GM12874 (cell line): ENCODE results near the gene PTGIS.

Experiments used
- TF ChIP-seq, protein P1 (sequence below): IDR thresholded peaks from 2 replicates; pipeline ENCODE4 v1.5.1; 2011; ENCODE audit warnings: low read depth, mild to moderate bottlenecking, control low read depth, low read length, moderate library complexity; ENCODE audit not compliant: insufficient read depth

The PTGIS gene

DNA sequence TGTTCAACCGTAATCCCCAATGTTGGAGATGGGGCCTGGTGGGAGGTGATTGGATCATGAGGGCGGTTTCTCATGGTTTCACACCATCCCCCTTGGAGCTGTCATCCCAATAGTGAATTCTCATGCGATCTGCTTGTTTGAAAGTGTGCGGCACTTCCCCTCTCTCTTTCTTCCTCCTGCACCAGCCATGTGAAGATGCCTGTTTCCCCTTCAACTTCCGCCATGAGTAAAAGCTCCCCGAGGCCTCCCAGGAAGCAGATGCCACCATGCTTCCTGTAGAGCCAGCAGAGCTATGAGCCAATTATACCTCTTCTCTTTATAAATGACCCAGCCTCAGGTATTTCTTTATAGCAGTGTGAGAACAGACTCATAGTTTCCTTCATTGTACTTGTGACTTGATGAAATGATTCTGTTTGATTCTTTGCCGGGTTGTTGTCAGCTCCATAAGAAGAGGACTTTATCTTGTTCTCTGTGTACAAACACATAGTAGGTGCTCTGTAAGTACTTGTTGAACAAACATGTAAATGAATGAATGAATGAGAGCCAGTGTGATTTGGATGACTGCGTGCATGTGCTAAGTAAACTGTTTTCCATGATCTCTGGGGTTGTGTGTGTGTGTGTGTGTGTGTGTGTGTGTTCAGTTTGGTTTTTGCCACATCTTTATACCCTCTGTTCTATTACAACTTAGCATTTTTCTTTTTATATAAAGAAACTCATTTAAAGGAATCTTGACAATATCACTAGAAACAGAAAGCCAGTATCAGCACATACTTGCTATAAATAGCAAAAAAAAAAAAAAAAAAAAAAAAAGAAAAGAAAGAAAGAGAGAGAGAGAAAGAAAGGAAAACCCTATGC lies 22.5 kb upstream of the PTGIS start:
- TF ChIP-seq, protein P1, sequence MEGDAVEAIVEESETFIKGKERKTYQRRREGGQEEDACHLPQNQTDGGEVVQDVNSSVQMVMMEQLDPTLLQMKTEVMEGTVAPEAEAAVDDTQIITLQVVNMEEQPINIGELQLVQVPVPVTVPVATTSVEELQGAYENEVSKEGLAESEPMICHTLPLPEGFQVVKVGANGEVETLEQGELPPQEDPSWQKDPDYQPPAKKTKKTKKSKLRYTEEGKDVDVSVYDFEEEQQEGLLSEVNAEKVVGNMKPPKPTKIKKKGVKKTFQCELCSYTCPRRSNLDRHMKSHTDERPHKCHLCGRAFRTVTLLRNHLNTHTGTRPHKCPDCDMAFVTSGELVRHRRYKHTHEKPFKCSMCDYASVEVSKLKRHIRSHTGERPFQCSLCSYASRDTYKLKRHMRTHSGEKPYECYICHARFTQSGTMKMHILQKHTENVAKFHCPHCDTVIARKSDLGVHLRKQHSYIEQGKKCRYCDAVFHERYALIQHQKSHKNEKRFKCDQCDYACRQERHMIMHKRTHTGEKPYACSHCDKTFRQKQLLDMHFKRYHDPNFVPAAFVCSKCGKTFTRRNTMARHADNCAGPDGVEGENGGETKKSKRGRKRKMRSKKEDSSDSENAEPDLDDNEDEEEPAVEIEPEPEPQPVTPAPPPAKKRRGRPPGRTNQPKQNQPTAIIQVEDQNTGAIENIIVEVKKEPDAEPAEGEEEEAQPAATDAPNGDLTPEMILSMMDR = no peak

DNA sequence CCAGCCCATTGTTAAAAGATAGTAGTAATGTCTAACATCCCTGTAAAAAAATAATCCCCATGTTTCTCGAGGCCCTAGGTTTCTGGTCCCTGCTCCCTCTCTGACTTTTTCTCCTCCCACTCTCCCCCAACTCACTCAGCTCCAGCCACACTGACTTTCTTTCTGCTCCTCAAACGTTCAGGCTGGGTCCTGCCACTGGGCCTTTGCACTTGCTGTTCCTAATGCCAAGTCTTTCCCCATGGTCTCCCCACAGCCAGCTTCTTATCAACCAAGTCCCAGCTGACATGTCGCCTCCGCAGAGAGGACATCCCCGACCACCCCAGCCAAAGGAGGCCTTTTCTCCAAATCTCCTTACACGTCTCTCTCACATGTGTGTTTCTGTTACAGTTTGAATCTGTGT lies 21.8 kb upstream of the PTGIS start:
- TF ChIP-seq, protein P1 = no peak

DNA sequence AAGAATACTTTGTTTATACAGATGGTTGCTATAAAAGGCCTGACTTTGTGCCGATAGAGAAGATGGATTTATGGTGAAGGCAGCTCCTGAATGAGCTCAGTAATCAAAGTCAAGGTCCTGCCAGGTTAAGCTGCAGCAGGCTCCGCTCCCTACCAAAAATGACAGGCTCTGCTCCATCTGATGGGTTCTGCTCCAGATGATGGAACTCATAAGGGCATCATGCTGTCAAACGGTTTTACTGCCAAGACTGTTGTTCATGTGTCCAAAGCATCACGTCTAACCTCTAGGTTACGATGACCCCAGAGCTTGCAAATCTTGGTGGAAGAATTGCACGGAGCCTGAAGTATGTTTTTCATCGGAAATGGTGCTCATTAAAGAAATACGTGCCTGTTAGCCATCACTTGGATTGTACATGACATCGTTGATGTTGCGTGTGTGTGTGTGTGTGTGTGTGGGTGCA lies 19.2 kb upstream of the PTGIS start:
- TF ChIP-seq, protein P1 = no peak

DNA sequence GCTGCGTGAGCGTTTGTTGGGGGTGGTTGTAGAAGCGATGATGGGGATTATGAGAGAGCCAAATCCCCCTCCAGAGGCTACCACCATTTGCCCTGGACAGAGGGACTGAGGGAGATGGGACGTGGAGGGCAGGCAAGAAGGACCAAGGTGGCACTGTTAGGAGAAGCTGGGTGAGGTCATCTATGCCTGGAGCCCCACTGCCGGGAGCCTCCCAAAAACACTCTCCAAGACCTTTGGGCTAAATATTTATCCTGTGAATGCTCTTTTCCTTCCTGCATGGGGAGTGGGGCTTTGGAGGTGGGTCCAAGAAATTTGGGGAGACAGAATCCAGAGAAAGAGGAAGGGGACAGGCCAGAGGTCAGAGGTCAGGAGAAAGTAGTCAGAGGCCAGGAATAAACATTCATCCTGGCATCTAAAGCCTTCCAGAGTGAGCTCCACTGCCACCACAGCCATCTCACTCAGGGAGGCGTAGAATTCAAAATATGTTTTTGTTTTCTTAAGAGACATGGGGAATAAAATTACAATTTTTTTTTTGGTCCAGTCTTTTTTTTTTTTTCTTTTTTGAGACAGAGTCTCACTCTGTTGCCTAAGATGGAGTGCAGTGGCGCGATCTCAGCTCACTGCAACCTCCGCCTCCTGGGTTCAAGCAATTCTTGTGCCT lies 17.8 kb upstream of the PTGIS start:
- TF ChIP-seq, protein P1 = no peak

DNA sequence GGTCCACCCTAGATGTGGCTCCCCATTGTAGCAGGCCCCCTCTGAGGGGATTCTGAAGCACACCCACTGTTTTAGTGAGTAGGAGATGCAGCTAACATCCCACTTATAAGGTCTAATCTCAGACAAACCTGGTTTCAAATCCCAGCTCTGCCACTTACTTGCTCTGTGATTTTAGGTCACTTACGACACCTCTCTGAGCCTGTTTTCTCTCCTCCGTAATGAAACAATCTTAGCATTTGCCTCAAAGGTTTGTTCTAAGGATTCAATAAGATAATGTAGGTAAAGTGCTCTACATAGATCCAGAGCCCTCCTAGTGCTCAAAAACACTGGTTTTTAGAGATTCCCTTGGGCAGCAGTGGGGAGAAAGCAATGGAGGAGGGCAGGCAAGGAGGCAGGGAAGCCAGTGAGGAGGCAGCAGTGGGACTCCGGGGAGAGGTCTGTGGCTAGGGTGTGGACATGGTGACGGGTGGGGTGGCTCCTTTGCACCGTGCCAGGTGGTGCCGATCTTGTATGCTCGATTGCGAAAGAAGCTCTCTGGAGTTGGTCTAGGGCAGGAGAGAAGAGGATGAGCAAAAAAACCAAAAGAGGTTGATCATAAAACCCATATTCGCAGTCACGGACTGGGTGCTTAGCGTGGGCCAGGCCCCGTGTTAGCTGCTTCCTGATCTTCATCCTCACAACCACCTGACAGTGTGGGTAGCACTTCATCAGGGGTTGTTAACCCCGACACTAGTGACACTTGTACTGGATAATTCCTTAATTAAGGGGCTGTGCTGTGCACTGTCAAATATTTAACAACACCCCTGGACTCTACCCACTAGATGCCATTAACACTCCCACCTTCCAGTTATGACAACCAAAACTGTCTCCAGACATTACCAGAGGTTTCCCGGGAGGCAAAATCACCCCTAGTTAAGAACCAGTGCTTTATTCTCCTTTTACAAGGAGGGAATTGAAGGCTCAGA lies 16.8 kb upstream of the PTGIS start:
- TF ChIP-seq, protein P1 = no peak

DNA sequence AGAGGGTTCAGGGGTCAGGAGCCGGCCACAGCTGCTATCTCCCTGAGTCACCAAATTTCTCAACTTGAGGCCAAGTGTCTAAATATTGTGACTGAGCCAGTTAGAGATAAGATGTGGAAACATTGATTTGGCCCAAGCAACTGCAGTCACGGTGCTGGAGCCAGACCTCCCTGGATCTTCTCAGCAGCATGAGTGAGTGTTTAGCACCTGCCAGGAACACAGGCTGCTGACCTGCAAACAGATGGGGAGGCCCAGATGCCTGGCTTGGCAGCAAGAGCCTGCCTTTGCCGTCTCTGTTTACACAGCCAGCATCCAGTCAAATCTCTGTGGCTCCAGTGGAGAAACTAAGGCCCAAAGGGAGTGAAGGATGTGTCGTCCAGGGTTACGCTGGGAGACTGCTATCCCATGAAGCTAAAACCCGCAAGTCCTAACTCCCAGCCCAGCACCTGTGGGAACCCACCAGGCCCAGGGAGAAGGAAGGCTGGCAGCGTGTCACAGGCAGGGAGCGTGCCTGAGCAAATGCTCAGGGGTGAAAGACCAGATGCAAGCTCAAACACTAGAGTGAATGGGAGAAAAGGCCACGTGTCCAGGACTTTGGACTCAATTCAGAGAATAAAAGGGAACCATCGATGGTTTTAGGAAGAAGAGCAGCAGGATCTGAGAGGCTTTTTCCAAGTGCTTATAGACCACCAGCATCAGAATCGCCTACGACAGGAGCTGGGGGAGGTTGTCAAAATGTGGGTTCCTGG lies 15.9 kb upstream of the PTGIS start:
- TF ChIP-seq, protein P1 = no peak
